Neural cell (in vitro differentiated cells): ENCODE measurements around the gene SLC7A14. TPM values are rescaled to one million over a fixed set of nuclear protein-coding genes. Genes with fewer than 3 reads are reported as not detected.

ENCODE experiments used
- H2AFZ ChIP-seq: fragments of 200-600, 300-800 bp; sonication (generic), shearing (Covaris generic); 2 replicates; pipeline ENCODE4 v1.6.0; 2014; ENCODE audit warnings: low read depth, mild to moderate bottlenecking, antibody characterized with exemption, low read length, moderate library complexity
- H3F3A ChIP-seq: fragments of 200-600 bp; shearing (Covaris generic); 2 replicates; pipeline ENCODE4 v1.6.1; 2016; ENCODE audit warnings: mild to moderate bottlenecking, moderate library complexity, mixed read lengths, antibody characterized with exemption, low read length; ENCODE audit not compliant: insufficient read depth, poor library complexity, severe bottlenecking
- H3K27ac ChIP-seq: fragments of 200-600, 300-800 bp; sonication (generic), shearing (Covaris generic); 2 replicates; pipeline ENCODE4 v1.5.1; 2014; ENCODE audit warnings: mild to moderate bottlenecking, low read length, moderate library complexity
- H3K27me3 ChIP-seq: fragments of 300-800, 200-600 bp; sonication (generic), shearing (Covaris generic); 2 replicates; pipeline ENCODE4 v1.6.0; 2014; ENCODE audit warnings: mild to moderate bottlenecking, low read depth, low read length, moderate library complexity; ENCODE audit not compliant: insufficient read depth
- H3K36me3 ChIP-seq: fragments of 300-800, 200-600 bp; sonication (generic), shearing (Covaris generic); 2 replicates; pipeline ENCODE4 v1.5.1; 2014; ENCODE audit warnings: mild to moderate bottlenecking, antibody characterized with exemption, low read length, moderate library complexity; ENCODE audit not compliant: insufficient read depth
- H3K4me2 ChIP-seq: fragments of 300-800, 200-600 bp; sonication (generic), shearing (Covaris generic); 2 replicates; pipeline ENCODE4 v1.6.0; 2014; ENCODE audit warnings: mild to moderate bottlenecking, low read length
- H3K4me3 ChIP-seq: fragments of 300-800, 200-600 bp; sonication (generic), shearing (Covaris generic); 2 replicates; pipeline ENCODE4 v1.5.1; 2014; ENCODE audit warnings: mild to moderate bottlenecking, low read length, moderate library complexity
- H3K79me2 ChIP-seq: fragments of 200-600 bp; shearing (Covaris generic); replicated peaks from 2 replicates; pipeline ENCODE4 v1.6.0; 2014; ENCODE audit warnings: mild to moderate bottlenecking, low read length, moderate library complexity; ENCODE audit not compliant: insufficient read depth
- H3K9ac ChIP-seq: fragments of 300-800, 200-600 bp; sonication (generic), shearing (Covaris generic); 2 replicates; pipeline ENCODE4 v1.6.1; 2016; ENCODE audit warnings: mild to moderate bottlenecking, low read length, mixed read lengths
- H3K9me2 ChIP-seq: fragments of 200-600 bp; shearing (Covaris generic); 2 replicates; pipeline ENCODE4 v1.6.1; 2016; ENCODE audit warnings: mild to moderate bottlenecking, low read length, mixed read lengths; ENCODE audit not compliant: insufficient read depth
- H3K9me3 ChIP-seq: fragments of 200-600, 300-800 bp; sonication (generic), shearing (Covaris generic); 2 replicates; pipeline ENCODE4 v1.6.1; 2016; ENCODE audit warnings: mild to moderate bottlenecking, mixed run types, low read length, moderate library complexity, mixed read lengths
- H4K20me1 ChIP-seq: fragments of 200-600 bp; shearing (Covaris generic); 2 replicates; pipeline ENCODE4 v1.6.1; 2016; ENCODE audit warnings: mild to moderate bottlenecking, mixed run types; ENCODE audit not compliant: insufficient read depth
- EP300 ChIP-seq: fragments of 450-650 bp; conservative IDR thresholded peaks from 2 replicates; pipeline ENCODE4 v1.6.1; 2014; ENCODE audit warnings: antibody characterized with exemption, mild to moderate bottlenecking, moderate library complexity; ENCODE audit not compliant: poor library complexity, severe bottlenecking
- EZH2 ChIP-seq: fragments of 200-600, 300-800 bp; shearing (Covaris generic), sonication (generic); IDR thresholded peaks from 2 replicates; pipeline ENCODE4 v1.6.1; 2014; ENCODE audit warnings: antibody characterized with exemption, low read length, borderline replicate concordance, mild to moderate bottlenecking; ENCODE audit not compliant: insufficient read depth, poor library complexity, severe bottlenecking
- MXI1 ChIP-seq: fragments of 450-650 bp; conservative IDR thresholded peaks from 2 replicates; pipeline ENCODE4 v1.6.1; 2014; ENCODE audit warnings: antibody characterized with exemption, mild to moderate bottlenecking; ENCODE audit not compliant: poor library complexity, severe bottlenecking
- POLR2AphosphoS5 ChIP-seq: IDR thresholded peaks from 2 replicates; pipeline ENCODE4 v1.6.1; 2012
- RAD21 ChIP-seq: fragments of 450-650 bp; conservative IDR thresholded peaks from 2 replicates; pipeline ENCODE4 v1.6.1; 2014; ENCODE audit warnings: antibody characterized with exemption, mild to moderate bottlenecking, moderate library complexity
- REST ChIP-seq: IDR thresholded peaks from 2 replicates; pipeline ENCODE4 v1.6.1; 2012; ENCODE audit warnings: borderline replicate concordance
- SMC3 ChIP-seq: fragments of 450-650 bp; conservative IDR thresholded peaks from 2 replicates; pipeline ENCODE4 v1.6.1; 2014; ENCODE audit warnings: antibody characterized with exemption, mild to moderate bottlenecking, moderate library complexity; ENCODE audit not compliant: poor library complexity
- TAF1 ChIP-seq: IDR thresholded peaks from 2 replicates; pipeline ENCODE4 v1.6.1; 2012; ENCODE audit warnings: low read depth
- polyA plus RNA-seq: library from polyadenylated mRNA; depleted of rRNA; stranded (reverse); fragments of >200 nt; gene quantifications from 2 replicates; pipeline ENCODE4 v1.2.3, GENCODE V29; 2014
- TF ChIP-seq, protein P1 (sequence below): fragments of 450-650 bp; IDR thresholded peaks from 2 replicates; pipeline ENCODE4 v1.5.1; 2014; ENCODE audit warnings: antibody characterized with exemption, mild to moderate bottlenecking, moderate library complexity; ENCODE audit not compliant: poor library complexity, severe bottlenecking

The SLC7A14 gene
- polyA plus RNA-seq, 1 donor from 2014 or later: 5.1 TPM

DNA sequence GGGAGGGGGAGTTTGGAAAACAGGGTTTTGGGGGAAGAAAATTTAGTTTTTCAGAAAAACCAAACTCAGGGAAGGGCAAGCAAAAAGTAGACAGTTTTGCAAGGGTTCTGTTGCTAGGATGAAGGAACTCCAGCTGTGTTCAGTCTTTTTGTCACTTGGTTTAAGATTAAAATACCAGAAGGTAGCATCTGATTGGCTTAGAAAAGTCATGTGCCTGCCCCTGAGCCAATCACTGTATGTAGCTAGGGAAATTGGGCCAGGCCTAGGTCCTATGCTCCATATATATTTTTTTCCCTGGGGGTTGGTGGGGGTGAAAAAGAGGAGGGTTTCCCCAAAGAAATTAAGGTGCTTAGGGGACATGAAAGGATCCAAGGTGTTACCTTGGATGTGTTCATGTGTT lies 142.9 kb downstream of the SLC7A14 start:
- Histone ChIP-seq H4K20me1 (no peaks in the 10 kb centered on the region), H3K9me2 (no peaks in the 10 kb centered on the region), H3K79me2 (no peaks in the 10 kb centered on the region), H3K4me3 (no peak overlapping the region), H3K4me2 (no peak overlapping the region), H2AFZ (no peak overlapping the region), H3K9ac (no peak overlapping the region), H3K9me3 (no peaks in the 10 kb centered on the region), H3K27ac (no peak overlapping the region), H3K36me3 (no peaks in the 10 kb centered on the region), H3F3A (no peaks in the 10 kb centered on the region), H3K27me3 (no peaks in the 10 kb centered on the region)
- TF ChIP-seq REST: no peak
- TF ChIP-seq, protein P1, sequence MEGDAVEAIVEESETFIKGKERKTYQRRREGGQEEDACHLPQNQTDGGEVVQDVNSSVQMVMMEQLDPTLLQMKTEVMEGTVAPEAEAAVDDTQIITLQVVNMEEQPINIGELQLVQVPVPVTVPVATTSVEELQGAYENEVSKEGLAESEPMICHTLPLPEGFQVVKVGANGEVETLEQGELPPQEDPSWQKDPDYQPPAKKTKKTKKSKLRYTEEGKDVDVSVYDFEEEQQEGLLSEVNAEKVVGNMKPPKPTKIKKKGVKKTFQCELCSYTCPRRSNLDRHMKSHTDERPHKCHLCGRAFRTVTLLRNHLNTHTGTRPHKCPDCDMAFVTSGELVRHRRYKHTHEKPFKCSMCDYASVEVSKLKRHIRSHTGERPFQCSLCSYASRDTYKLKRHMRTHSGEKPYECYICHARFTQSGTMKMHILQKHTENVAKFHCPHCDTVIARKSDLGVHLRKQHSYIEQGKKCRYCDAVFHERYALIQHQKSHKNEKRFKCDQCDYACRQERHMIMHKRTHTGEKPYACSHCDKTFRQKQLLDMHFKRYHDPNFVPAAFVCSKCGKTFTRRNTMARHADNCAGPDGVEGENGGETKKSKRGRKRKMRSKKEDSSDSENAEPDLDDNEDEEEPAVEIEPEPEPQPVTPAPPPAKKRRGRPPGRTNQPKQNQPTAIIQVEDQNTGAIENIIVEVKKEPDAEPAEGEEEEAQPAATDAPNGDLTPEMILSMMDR: no peak
- no peak for TF ChIP-seq POLR2AphosphoS5
- TF ChIP-seq EZH2: no peak
- TF ChIP-seq SMC3: no peak
- TF ChIP-seq TAF1: no peak
- TF ChIP-seq MXI1: no peak
- no peak for TF ChIP-seq EP300
- TF ChIP-seq RAD21: no peak

DNA sequence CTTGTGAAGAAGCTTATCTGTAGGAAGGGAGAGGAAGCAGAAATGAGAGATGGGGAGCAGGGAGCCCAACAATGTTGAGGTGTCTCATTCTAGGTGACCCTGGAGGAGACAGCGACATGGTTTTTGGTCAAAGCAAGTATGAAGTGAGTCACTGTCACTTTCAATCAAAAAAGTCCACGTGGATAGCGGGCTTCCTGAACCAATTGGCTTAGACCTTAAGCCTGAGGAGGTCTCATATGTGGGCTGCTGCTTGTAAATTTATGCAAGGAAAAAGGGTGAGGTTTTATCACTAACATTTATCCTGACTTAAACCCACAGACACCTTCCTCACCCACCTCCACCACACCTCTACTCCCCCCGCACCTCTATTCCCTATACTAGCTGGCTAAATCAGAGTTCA lies 144.5 kb downstream of the SLC7A14 start:
- H2AFZ ChIP-seq: no peak overlapping the region
- H3F3A ChIP-seq: no peaks in the 10 kb centered on the region
- H3K9me3 ChIP-seq: no peaks in the 10 kb centered on the region
- H4K20me1 ChIP-seq: no peaks in the 10 kb centered on the region
- H3K4me2 ChIP-seq: no peak overlapping the region
- H3K4me3 ChIP-seq: no peak overlapping the region
- TF ChIP-seq EZH2: no peak
- TF ChIP-seq POLR2AphosphoS5: no peak
- TF ChIP-seq REST: no peak
- no peaks in the 10 kb centered on the region for H3K79me2 ChIP-seq
- no peaks in the 10 kb centered on the region for H3K36me3 ChIP-seq
- H3K27ac ChIP-seq: no peak overlapping the region
- H3K9me2 ChIP-seq: no peaks in the 10 kb centered on the region
- no peak overlapping the region for H3K9ac ChIP-seq
- H3K27me3 ChIP-seq: no peaks in the 10 kb centered on the region
